ENCODE data around the gene SLC6A11.

DNA sequence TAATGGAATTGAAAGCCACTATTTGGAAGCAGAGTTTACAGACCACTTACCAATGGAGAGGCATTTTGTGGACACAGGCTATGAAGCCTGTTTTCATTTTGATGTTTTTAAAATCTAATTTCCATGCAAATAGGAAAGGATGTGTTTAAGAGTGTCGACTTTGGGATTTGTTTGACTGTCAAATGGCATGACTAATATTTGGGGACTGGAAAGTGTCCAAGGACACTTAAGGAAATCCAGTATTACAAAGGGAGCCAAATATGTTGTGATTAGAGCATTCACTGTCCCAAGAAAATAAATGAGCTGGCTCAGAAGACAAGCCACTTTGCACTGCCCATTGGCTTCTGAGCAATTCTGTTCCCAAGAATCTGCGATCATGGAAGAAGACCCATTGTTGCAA lies 34.0 kb upstream of the SLC6A11 start:
- TF ChIP-seq POLR2A (IDR thresholded peaks at IDR 0.05) (no peak), EP300 (IDR thresholded peaks at IDR 0.05) (no peak)
- TF ChIP-seq, protein P1, sequence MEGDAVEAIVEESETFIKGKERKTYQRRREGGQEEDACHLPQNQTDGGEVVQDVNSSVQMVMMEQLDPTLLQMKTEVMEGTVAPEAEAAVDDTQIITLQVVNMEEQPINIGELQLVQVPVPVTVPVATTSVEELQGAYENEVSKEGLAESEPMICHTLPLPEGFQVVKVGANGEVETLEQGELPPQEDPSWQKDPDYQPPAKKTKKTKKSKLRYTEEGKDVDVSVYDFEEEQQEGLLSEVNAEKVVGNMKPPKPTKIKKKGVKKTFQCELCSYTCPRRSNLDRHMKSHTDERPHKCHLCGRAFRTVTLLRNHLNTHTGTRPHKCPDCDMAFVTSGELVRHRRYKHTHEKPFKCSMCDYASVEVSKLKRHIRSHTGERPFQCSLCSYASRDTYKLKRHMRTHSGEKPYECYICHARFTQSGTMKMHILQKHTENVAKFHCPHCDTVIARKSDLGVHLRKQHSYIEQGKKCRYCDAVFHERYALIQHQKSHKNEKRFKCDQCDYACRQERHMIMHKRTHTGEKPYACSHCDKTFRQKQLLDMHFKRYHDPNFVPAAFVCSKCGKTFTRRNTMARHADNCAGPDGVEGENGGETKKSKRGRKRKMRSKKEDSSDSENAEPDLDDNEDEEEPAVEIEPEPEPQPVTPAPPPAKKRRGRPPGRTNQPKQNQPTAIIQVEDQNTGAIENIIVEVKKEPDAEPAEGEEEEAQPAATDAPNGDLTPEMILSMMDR (IDR thresholded peaks at IDR 0.05) = no peak
